IPS-15b (cell line): ENCODE measurements around the gene TIAM2.

Experiments used
- H3K27me3 ChIP-seq: one replicate; pipeline ENCODE4 v1.6.1; 2013; ENCODE audit warnings: low read length; ENCODE audit not compliant: control insufficient read depth, insufficient read depth
- H3K36me3 ChIP-seq: one replicate; pipeline ENCODE4 v1.6.1; 2013; ENCODE audit warnings: low read length; ENCODE audit not compliant: control insufficient read depth, insufficient read depth
- H3K4me1 ChIP-seq: one replicate; pipeline ENCODE4 v1.6.1; 2013; ENCODE audit warnings: mild to moderate bottlenecking, low read length; ENCODE audit not compliant: control insufficient read depth, insufficient read depth
- H3K4me3 ChIP-seq: one replicate; pipeline ENCODE4 v1.5.1; 2013; ENCODE audit warnings: low read depth, low read length
- H3K9ac ChIP-seq: one replicate; pipeline ENCODE4 v1.6.1; 2013; ENCODE audit warnings: low read depth, mild to moderate bottlenecking, low read length
- H3K9me3 ChIP-seq: one replicate; pipeline ENCODE4 v1.6.1; 2013; ENCODE audit warnings: mild to moderate bottlenecking, low read length; ENCODE audit not compliant: control insufficient read depth, insufficient read depth

The TIAM2 gene

DNA sequence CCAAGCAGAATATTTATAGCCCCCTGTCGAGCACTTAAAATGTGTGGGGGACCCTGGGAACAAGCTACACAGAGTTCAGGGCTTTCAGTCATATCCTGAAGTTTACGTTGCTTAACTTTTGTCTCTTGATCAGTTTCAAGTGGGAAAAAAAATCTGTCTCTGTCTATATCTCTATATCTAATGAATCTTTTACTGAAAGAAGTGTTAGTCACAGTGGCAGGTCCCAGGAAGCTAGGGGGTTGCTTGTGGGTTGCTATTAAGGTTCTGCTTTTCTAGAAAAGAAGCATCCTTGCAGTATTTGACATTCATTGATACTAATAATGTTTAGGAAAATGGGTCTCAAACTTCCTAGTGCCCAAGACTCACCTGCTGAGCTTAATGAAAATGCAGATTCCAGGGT, 192.0 kb downstream of the TIAM2 start:
- no peak overlapping the region for H3K9ac ChIP-seq

DNA sequence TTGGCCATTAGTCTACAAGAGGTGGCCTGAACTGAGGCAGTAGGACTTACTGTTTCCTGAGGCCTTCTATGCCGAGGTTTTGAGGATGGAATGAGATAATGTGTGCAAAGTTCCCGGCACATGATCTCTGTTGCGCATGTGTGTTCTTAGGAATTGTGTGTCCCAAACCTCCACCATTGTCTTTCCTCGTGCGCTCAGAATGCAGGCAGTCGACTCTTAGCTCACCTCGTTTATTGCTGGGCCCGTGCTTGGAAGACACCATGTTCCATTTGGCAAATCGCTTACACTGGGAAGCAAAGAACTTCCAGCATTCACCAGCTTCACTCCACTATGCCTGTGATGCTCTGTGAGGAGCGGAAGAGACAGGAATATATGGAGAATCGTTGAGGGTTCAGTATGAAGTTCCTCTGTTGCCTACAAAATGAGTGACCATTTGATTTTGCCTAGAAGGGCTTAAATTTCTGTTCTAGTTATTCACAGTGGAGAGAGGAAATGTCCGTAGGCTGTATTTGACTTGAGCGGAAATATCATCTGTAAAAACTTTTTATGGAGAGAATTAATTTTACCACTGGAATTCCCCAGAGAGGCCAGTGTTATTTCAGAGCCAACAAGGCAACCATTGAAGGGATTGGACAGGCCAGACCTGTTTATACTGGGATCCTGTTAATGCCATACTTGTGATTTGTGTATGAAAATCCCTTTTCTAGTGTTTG, 193.0 kb downstream of the TIAM2 start:
- Histone ChIP-seq H3K4me3 (no peak overlapping the region), H3K36me3 (no peaks in the 10 kb centered on the region), H3K9me3 (no peaks in the 10 kb centered on the region), H3K27me3 (no peaks in the 10 kb centered on the region), H3K9ac (no peak overlapping the region), H3K4me1 (peaks cover 15% of the 10 kb centered on the region)

More for the DNA sequence above, 192.0 kb downstream of the TIAM2 start:
- H3K9me3 ChIP-seq = no peaks in the 10 kb centered on the region
- no peak overlapping the region for H3K4me3 ChIP-seq
- H3K27me3 ChIP-seq = no peaks in the 10 kb centered on the region
- no peaks in the 10 kb centered on the region for H3K36me3 ChIP-seq
- peaks cover 15% of the 10 kb centered on the region for H3K4me1 ChIP-seq

DNA sequence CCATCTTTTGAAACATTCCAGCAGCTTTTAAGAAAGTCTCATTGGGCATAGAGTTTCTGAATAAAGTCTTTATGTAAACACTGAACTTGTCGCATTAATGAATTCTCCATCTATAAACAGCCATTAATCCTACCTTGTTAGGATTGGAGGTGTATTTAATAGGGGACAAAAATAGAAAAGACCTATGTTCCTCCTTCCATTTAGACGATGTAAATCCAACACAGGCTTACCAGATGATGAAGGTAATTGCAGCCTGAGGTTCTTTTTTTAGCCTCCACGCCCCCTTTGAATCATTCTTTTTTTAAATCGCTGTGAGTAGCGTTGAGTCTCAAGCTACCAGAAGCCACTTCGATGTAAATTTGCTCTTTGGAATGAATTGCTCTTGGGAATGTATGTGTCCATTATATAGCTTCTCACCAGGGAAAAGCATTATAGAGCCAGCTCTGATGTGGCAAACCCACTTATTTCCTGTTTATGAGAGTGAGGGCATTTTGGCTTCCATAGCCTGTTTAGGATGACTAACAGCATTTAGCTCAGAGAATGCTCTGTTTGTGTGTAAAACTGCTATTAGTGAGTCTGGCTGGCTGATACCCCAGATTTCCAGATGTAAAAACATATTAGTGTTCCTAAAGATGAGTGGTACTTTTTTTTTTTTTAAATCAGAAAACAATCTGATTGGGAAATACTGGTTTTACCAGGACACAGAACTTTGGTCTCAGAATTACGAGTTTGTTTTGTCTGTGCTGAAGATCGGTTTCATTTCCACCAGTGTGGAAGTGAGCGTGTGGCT, 193.8 kb downstream of the TIAM2 start:
- H3K9me3 ChIP-seq = no peaks in the 10 kb centered on the region
- H3K9ac ChIP-seq = no peak overlapping the region
- H3K4me3 ChIP-seq = no peak overlapping the region
- H3K27me3 ChIP-seq = no peaks in the 10 kb centered on the region
- no peaks in the 10 kb centered on the region for H3K36me3 ChIP-seq
- H3K4me1 ChIP-seq = peaks cover 15% of the 10 kb centered on the region

DNA sequence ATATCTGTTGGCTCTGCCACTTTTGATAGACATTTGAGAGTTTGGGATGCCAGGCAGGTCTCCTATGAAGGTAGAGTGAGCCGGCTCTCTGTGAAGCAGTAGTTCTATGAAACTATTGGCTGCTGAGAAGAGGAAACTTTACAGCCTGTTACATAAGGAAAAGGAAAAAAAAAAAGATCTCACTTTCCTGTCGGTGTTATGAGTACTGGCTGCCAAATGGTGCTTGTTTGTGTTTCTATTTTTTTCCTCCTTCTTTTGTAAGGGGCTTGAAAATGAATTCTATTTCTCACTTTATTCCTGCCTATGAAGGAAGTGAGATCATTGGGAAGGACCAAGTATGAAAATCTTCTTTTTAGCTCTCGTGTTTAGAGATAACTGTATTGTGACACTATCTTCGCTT, 195.6 kb downstream of the TIAM2 start:
- no peaks in the 10 kb centered on the region for H3K27me3 ChIP-seq
- H3K4me3 ChIP-seq = no peak overlapping the region
- no peaks in the 10 kb centered on the region for H3K9me3 ChIP-seq
- peaks cover 15% of the 10 kb centered on the region for H3K4me1 ChIP-seq
- no peaks in the 10 kb centered on the region for H3K36me3 ChIP-seq
- no peak overlapping the region for H3K9ac ChIP-seq

DNA sequence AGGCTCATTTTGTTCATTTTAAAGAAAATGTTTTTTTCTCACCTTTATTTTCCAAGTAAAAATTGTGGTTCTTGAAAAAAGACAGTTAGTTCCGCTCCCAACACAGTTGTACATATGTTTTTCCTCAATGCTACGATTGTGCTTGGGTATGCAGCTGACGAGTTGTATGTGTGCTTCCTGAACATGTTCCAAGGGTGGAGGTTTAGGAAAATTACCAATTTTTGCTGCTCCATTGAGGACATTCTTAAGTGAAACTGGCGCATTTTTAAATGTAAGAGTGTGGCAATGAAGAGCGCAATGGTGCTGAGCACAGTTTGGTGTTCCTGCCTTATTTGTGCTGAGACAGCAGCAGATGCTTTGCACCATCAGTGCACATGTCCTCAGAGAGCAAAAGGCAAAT, 198.4 kb downstream of the TIAM2 start:
- Histone ChIP-seq H3K4me3 (no peak overlapping the region), H3K27me3 (no peaks in the 10 kb centered on the region), H3K36me3 (no peaks in the 10 kb centered on the region), H3K4me1 (no peaks in the 10 kb centered on the region), H3K9me3 (no peaks in the 10 kb centered on the region), H3K9ac (no peak overlapping the region)

DNA sequence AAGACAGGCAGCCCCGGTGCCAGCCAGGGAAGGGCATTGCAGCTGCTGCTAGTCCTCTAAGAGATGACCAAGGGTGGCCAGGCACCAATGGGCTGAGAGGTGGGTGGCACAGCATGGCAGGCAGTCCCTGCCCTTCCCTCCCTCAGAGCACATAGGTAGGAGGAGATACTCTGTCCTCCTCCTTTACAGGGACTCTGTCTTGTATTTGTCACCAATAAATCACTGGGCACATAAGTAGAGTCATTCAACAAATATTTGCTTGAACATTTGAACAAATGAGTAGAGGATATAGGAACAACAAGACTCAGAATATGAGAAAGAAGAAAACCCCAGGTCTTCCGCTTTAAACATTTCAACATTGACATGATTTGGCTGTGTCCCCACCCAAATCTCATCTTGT, 199.3 kb downstream of the TIAM2 start:
- Histone ChIP-seq H3K27me3 (no peaks in the 10 kb centered on the region), H3K4me1 (no peaks in the 10 kb centered on the region), H3K4me3 (no peak overlapping the region), H3K9ac (no peak overlapping the region), H3K36me3 (no peaks in the 10 kb centered on the region), H3K9me3 (no peaks in the 10 kb centered on the region)

DNA sequence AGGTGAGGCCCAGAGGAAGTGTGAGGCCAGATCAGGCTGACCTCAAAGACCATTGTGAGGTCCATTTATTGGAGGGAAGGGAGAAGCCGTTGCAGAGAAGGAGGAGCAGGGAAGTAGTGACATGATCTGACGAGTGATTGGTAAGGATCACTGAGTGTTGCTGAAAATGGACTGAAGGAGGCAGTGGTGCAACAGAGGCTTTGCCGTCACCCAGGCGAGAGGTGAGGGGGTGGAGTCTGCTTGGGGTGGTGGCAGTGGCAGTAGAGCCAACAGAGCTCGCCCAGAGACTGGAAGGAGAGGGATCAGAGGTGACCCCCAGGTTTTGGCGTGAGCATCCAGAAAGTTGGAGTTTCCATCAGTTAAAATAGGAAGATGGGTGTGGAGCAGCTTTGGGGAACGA, 200.8 kb downstream of the TIAM2 start:
- H3K4me3 ChIP-seq = no peak overlapping the region
- no peaks in the 10 kb centered on the region for H3K9me3 ChIP-seq
- H3K4me1 ChIP-seq = no peaks in the 10 kb centered on the region
- no peaks in the 10 kb centered on the region for H3K36me3 ChIP-seq
- no peaks in the 10 kb centered on the region for H3K27me3 ChIP-seq
- H3K9ac ChIP-seq = no peak overlapping the region

DNA sequence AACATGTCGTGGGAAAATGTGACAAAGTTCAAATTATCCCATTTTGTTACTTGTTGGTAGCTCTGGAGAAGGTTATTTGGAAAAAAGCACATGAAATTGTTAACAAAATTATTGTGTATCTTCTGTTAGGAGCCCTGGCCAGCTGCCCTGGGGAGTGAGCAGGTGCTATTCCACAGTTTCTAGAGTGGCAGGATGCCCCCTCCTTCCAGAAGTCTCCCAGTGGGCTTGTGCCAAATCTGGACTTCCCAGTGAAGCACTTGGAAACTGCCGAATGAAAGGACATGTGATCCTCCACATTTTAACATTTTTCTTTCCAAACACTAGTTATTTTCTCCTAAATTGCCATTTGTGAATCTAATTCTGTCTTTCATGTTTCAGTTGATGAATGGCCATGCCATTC, 201.8 kb downstream of the TIAM2 start:
- Histone ChIP-seq H3K4me1 (no peaks in the 10 kb centered on the region), H3K9ac (no peak overlapping the region), H3K36me3 (no peaks in the 10 kb centered on the region), H3K9me3 (no peaks in the 10 kb centered on the region), H3K27me3 (no peaks in the 10 kb centered on the region), H3K4me3 (no peak overlapping the region)

DNA sequence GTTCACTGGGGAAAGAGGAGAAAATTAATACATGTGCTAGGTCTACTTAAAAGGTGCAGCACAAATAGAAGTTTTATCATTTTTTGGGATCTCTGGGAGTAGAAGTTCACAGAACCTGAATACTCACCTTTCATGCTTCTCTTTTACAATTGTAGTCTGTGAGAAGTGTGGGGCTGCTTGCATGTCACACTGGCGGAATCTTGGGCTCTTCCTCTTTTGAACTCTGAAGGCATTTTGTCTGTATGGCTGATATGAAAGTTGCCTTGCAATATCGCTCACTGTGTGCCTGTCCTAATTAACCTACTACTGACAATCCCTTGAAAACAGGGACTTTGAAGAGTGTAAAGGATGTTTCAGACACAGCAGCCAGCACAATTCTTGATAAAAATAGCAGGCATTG, 202.8 kb downstream of the TIAM2 start:
- H3K4me1 ChIP-seq = no peaks in the 10 kb centered on the region
- no peaks in the 10 kb centered on the region for H3K36me3 ChIP-seq
- H3K9me3 ChIP-seq = no peaks in the 10 kb centered on the region
- no peaks in the 10 kb centered on the region for H3K27me3 ChIP-seq
- H3K9ac ChIP-seq = no peak overlapping the region
- H3K4me3 ChIP-seq = no peak overlapping the region

DNA sequence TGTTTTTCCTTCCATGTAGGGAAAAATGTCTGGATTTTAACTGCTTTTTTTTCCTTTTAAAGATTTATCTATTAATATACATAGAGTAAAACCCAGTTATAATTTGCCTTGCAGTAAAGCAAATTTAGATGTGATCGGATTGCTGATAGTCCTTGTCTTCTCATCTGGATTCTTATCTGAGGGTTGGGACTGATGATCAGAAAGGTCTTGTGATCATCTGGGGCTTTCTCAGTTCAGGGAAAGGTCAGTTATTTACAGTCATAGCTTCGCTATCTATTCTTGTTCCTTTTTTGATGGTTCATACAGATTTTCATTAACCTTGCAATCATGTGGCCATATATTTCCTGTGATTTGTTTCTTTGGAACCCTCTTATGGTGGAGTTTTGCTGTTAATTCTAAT, 204.9 kb downstream of the TIAM2 start:
- no peaks in the 10 kb centered on the region for H3K4me1 ChIP-seq

DNA sequence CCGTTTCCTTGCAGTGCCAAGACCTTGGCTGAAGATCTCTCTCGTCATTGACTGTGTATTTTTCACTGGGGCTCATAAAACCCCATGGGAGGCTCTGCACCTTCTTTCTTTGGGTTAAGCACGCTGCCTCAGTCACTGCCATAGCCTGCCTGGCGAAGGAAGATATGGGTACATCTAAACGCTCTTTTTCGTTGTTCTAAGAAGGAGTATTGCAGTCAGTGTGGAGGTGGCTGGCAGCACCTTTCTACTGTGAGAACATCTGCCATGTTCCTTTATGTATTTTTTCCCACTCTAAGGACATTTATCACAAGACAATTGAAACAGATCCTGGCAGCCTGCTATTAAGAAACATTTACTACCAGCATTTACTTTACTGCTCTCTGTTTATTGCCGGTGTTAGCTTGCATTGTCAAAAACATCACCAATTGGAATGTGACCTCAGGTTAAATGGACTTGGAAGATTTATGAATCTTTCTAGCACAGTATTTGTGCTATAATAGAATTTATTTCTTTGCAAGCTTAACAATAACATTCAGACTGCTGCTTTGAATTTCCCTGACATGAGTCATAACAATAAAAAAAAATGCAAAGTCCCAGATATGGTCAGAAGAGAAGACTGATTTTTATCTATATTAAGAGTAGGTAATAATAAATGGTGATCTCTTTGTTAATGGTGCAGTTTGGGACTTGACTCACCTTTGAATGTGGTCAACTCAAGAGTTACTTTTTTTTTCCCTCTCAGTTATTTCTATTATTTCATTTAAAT, 206.5 kb downstream of the TIAM2 start:
- Histone ChIP-seq H3K9ac (no peak overlapping the region), H3K4me3 (no peak overlapping the region), H3K36me3 (no peaks in the 10 kb centered on the region), H3K4me1 (no peaks in the 10 kb centered on the region), H3K27me3 (no peaks in the 10 kb centered on the region), H3K9me3 (no peaks in the 10 kb centered on the region)

More for the DNA sequence above, 204.9 kb downstream of the TIAM2 start:
- H3K36me3 ChIP-seq = no peaks in the 10 kb centered on the region
- H3K4me3 ChIP-seq = no peak overlapping the region
- no peak overlapping the region for H3K9ac ChIP-seq
- no peaks in the 10 kb centered on the region for H3K9me3 ChIP-seq
- H3K27me3 ChIP-seq = no peaks in the 10 kb centered on the region
